ENCODE results near the gene EPG5. TPM values are rescaled to one million over a fixed set of nuclear protein-coding genes. Genes with fewer than 3 reads are reported as not detected.

EPG5 gene
- total RNA-seq, 1 donor from 2014 or later: 29.0 TPM

DNA sequence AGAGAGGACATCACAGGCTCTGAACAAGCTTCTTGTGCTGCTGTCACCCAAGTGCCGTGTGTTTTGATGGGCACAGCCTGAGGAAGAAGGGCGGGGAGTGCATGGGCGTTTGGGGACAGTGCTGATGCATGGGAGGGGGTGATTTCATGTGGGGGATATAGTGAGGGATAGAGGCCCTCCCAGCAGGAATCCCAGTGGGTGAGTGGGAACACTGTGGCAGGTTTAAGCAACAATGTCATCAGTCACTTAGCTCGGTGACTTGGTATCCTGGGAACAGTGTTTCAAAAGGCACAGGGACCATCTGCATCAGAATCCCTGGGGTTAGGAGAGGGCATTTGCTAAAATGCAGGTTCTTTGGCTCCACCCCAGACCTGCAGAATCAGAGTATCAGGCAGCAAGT, 141.0 kb downstream of the EPG5 start:
- H3K27me3 ChIP-seq (ENCODE audit: insufficient read depth, low read length): no peaks in the 10 kb centered on the region
- no peaks in the 10 kb centered on the region for H3K36me3 ChIP-seq (ENCODE audit: insufficient read depth, low read length)
- Mint-ChIP-seq H3K27me3 (ENCODE audit: low read depth, unreplicated experiment) (peaks cover 7% of the 10 kb centered on the region), H3K4me1 (ENCODE audit: low read depth, unreplicated experiment) (peaks cover 16% of the 10 kb centered on the region), H3K36me3 (ENCODE audit: low read depth, unreplicated experiment) (no peaks in the 10 kb centered on the region), H3K9me3 (ENCODE audit: unreplicated experiment) (no peaks in the 10 kb centered on the region), H3K27ac (ENCODE audit: unreplicated experiment) (peak overlapping the region; percentile 53), H3K4me3 (ENCODE audit: unreplicated experiment) (no peak overlapping the region)
- H2AFZ ChIP-seq (ENCODE audit: low read depth, low read length): no peak overlapping the region
- no peaks in the 10 kb centered on the region for H3K79me2 ChIP-seq (ENCODE audit: insufficient read depth, low read length)
- no peak overlapping the region for H3K9ac ChIP-seq (ENCODE audit: low read length)
- H3K4me1 ChIP-seq (ENCODE audit: insufficient read depth, low read length): peaks cover 34% of the 10 kb centered on the region
- FAIRE-seq (no peak), DNase-seq (ENCODE audit: low read depth) (no peak)
- H3K9me3 ChIP-seq (ENCODE audit: insufficient read depth, low read depth, low read length): no peaks in the 10 kb centered on the region
- H4K20me1 ChIP-seq (ENCODE audit: insufficient read depth, low read length): no peaks in the 10 kb centered on the region
- H3K4me3 ChIP-seq (ENCODE audit: insufficient read depth, low read depth, low read length): no peak overlapping the region
- no peak for TF ChIP-seq EZH2 (IDR thresholded peaks at IDR 0.05; ENCODE audit: insufficient read depth, low read length)
- TF ChIP-seq, protein P1, sequence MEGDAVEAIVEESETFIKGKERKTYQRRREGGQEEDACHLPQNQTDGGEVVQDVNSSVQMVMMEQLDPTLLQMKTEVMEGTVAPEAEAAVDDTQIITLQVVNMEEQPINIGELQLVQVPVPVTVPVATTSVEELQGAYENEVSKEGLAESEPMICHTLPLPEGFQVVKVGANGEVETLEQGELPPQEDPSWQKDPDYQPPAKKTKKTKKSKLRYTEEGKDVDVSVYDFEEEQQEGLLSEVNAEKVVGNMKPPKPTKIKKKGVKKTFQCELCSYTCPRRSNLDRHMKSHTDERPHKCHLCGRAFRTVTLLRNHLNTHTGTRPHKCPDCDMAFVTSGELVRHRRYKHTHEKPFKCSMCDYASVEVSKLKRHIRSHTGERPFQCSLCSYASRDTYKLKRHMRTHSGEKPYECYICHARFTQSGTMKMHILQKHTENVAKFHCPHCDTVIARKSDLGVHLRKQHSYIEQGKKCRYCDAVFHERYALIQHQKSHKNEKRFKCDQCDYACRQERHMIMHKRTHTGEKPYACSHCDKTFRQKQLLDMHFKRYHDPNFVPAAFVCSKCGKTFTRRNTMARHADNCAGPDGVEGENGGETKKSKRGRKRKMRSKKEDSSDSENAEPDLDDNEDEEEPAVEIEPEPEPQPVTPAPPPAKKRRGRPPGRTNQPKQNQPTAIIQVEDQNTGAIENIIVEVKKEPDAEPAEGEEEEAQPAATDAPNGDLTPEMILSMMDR (IDR thresholded peaks at IDR 0.05; ENCODE audit: insufficient read depth, low read depth, low read length): no peak
- no peak overlapping the region for H3K27ac ChIP-seq (ENCODE audit: low read depth, low read length)
- H3K4me2 ChIP-seq (ENCODE audit: low read length): peak overlapping the region; percentile 8

DNA sequence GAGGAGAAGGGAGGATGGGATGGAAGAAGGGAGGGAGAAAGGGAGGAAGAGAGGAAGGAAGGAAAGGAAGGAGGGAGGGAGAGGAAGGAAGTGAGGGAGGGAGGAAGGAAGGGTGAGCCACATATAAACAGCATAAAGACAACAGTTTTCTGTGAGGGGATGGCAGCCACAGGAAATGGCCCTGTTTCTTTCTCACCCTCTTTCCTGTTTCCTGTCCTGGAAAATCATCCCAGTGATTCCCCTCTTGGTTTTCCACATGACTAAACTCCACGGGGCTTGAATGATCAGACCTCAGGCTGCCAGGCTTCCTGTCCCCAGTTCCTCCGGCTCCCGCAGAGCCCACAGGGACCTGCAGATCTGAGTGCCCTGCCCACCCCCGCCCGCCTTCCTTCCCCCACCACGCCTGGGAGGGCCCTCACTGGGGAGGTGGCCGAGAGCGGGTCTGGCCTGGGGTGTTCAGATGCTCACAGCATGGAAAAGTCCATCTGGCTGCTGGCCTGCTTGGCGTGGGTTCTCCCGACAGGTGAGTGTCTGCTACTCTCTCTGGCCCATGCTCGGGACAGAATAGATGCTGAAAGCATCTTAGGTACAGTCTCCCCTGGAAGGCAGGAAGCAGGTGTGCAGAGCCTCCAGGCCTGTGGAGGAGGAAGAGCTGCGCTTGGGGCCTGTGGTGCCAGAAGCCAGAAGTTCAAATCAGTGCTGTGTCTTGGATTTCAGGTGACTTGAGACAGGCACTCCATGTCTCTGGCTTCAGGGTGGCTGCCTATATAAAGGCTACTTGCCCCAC, 141.7 kb downstream of the EPG5 start, which contains the start of gene SIGLEC15:
TSS of gene SIGLEC15 (plus strand) at position 418 of the 787 bp plus-strand sequence. CDS start at position 472, 54 bp downstream.
- DNase-seq (ENCODE audit: low read depth) (no peak), FAIRE-seq (no peak)
- no peaks in the 10 kb centered on the region for H3K9me3 ChIP-seq (ENCODE audit: insufficient read depth, low read depth, low read length)
- H2AFZ ChIP-seq (ENCODE audit: low read depth, low read length): peak within 1 kb of the TSS; percentile 65
- no peaks in the 10 kb centered on the region for H3K79me2 ChIP-seq (ENCODE audit: insufficient read depth, low read length)
- H3K9me3 Mint-ChIP-seq (ENCODE audit: unreplicated experiment): no peaks in the 10 kb centered on the region
- H3K27me3 Mint-ChIP-seq (ENCODE audit: low read depth, unreplicated experiment): peaks cover 6% of the 10 kb centered on the region
- no peaks in the 10 kb centered on the region for H4K20me1 ChIP-seq (ENCODE audit: insufficient read depth, low read length)
- H3K4me2 ChIP-seq (ENCODE audit: low read length): peak within 1 kb of the TSS; percentile 8
- H3K36me3 ChIP-seq (ENCODE audit: insufficient read depth, low read length): no peaks in the 10 kb centered on the region
- H3K4me1 ChIP-seq (ENCODE audit: insufficient read depth, low read length): peaks cover 34% of the 10 kb centered on the region
- TF ChIP-seq, protein P1 (IDR thresholded peaks at IDR 0.05; ENCODE audit: insufficient read depth, low read depth, low read length): no peak
- no peak for TF ChIP-seq EZH2 (IDR thresholded peaks at IDR 0.05; ENCODE audit: insufficient read depth, low read length)
- H3K27ac Mint-ChIP-seq (ENCODE audit: unreplicated experiment): peak within 1 kb of the TSS; percentile 53
- no peak within 1 kb of the TSS for H3K4me3 Mint-ChIP-seq (ENCODE audit: unreplicated experiment)
- H3K27ac ChIP-seq (ENCODE audit: low read depth, low read length): peak within 1 kb of the TSS; percentile 4
- no peak within 1 kb of the TSS for H3K9ac ChIP-seq (ENCODE audit: low read length)
- H3K36me3 Mint-ChIP-seq (ENCODE audit: low read depth, unreplicated experiment): no peaks in the 10 kb centered on the region
- H3K4me1 Mint-ChIP-seq (ENCODE audit: low read depth, unreplicated experiment): peaks cover 16% of the 10 kb centered on the region
- no peaks in the 10 kb centered on the region for H3K27me3 ChIP-seq (ENCODE audit: insufficient read depth, low read length)
- no peak within 1 kb of the TSS for H3K4me3 ChIP-seq (ENCODE audit: insufficient read depth, low read depth, low read length)

DNA sequence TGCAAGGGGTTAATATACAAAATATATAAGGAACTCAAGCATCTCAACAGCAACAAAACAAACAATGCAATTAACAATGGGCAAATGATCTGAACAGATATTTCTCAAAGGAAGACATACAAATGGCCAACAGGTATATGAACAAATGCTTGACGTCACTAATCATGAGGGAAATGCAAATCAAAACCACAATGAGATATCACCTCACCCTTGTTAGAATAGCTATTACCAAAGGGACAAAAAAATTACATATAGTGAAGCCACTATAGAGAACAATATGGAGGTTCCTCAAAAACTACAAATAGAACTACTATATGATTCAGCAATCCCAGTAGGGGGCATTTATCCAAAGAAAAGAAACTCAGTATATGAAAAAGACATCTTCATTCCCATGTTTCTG, 145.4 kb downstream of the EPG5 start:
- Mint-ChIP-seq H3K36me3 (ENCODE audit: low read depth, unreplicated experiment) (no peaks in the 10 kb centered on the region), H3K27me3 (ENCODE audit: low read depth, unreplicated experiment) (peaks cover 6% of the 10 kb centered on the region), H3K4me3 (ENCODE audit: unreplicated experiment) (no peak overlapping the region), H3K4me1 (ENCODE audit: low read depth, unreplicated experiment) (peaks cover 2% of the 10 kb centered on the region), H3K27ac (ENCODE audit: unreplicated experiment) (no peak overlapping the region), H3K9me3 (ENCODE audit: unreplicated experiment) (no peaks in the 10 kb centered on the region)
- no peak for DNase-seq (ENCODE audit: low read depth)
- Histone ChIP-seq H3K79me2 (ENCODE audit: insufficient read depth, low read length) (no peaks in the 10 kb centered on the region), H3K27ac (ENCODE audit: low read depth, low read length) (no peak overlapping the region), H3K9ac (ENCODE audit: low read length) (no peak overlapping the region), H4K20me1 (ENCODE audit: insufficient read depth, low read length) (no peaks in the 10 kb centered on the region), H2AFZ (ENCODE audit: low read depth, low read length) (no peak overlapping the region), H3K4me1 (ENCODE audit: insufficient read depth, low read length) (peaks cover 14% of the 10 kb centered on the region), H3K4me3 (ENCODE audit: insufficient read depth, low read depth, low read length) (no peak overlapping the region), H3K4me2 (ENCODE audit: low read length) (no peak overlapping the region), H3K36me3 (ENCODE audit: insufficient read depth, low read length) (no peaks in the 10 kb centered on the region), H3K9me3 (ENCODE audit: insufficient read depth, low read depth, low read length) (no peaks in the 10 kb centered on the region), H3K27me3 (ENCODE audit: insufficient read depth, low read length) (no peaks in the 10 kb centered on the region)
- no peak for TF ChIP-seq EZH2 (IDR thresholded peaks at IDR 0.05; ENCODE audit: insufficient read depth, low read length)
- TF ChIP-seq, protein P1 (IDR thresholded peaks at IDR 0.05; ENCODE audit: insufficient read depth, low read depth, low read length): no peak
- FAIRE-seq: no peak
